Mononuclear cell (primary cell): Measurements from ENCODE around the gene CHCHD6. TPM values are rescaled to one million over a fixed set of nuclear protein-coding genes. Genes with fewer than 3 reads are reported as not detected.

Experiments used
- H3K27me3 ChIP-seq: 2 replicates; pipeline ENCODE4 v1.6.0; 2011; ENCODE audit warnings: low read length, control low read depth; ENCODE audit not compliant: insufficient read depth
- H3K4me1 ChIP-seq: 2 replicates; pipeline ENCODE4 v1.5.1; 2011; ENCODE audit warnings: mild to moderate bottlenecking, low read length, control low read depth; ENCODE audit not compliant: insufficient read depth
- H3K4me3 ChIP-seq: 2 replicates; pipeline ENCODE4 v1.5.1; 2011; ENCODE audit warnings: mild to moderate bottlenecking, low read length, moderate library complexity
- H3K9me3 ChIP-seq: 2 replicates; pipeline ENCODE4 v1.5.1; 2011; ENCODE audit warnings: low read depth, mild to moderate bottlenecking, control low read depth, low read length
- total RNA-seq: library from RNA; depleted of rRNA; stranded (reverse); fragments of >200 nt; gene quantifications from one replicate; pipeline ENCODE4 v1.2.3, GENCODE V29; 2012

Gene CHCHD6
- total RNA-seq, 1 donor: 3.4 TPM

DNA sequence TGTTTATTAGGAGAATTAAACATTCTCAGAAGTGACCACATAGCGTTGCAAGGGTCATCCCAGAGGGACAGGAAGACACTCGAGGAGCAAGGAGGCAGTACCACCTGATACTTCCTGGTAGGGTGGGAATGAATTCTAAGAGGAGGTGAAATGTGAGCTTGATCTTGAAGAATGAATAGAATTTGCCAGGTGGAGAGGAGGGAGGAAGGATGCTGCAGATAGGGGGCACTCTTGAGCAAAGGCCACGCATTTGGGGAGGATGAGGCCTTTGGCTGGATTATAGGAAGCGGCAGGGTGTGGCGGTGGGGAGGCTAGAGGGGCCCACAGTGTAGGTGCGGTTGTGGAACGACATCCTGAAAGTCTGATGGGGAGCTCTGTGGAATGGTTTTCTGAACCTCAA, 33.5 kb downstream of the CHCHD6 start:
- Histone ChIP-seq H3K27me3 (no peaks in the 10 kb centered on the region), H3K4me3 (no peak overlapping the region), H3K4me1 (no peaks in the 10 kb centered on the region), H3K9me3 (no peaks in the 10 kb centered on the region)

DNA sequence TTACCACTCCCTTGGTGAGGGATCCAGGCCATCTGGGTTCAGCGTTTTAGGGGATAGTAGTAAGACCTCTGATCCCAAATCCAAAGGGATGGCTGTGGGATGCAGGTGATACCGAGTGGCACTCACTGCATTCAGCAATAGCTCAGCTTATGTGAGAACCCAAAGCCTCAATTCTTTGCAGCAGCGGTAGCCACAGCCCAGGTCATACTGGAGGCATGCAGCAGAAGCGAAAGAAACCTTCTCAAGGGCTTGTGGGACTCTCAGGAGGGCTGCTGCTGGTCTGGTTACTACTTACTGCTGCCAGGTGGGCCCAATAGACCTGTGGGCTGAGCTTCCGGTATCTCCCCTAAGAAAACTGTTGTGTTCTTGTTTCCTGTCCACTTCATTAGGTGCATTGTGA, 38.0 kb downstream of the CHCHD6 start:
- Histone ChIP-seq H3K27me3 (no peaks in the 10 kb centered on the region), H3K4me3 (no peak overlapping the region), H3K9me3 (no peaks in the 10 kb centered on the region), H3K4me1 (no peaks in the 10 kb centered on the region)

DNA sequence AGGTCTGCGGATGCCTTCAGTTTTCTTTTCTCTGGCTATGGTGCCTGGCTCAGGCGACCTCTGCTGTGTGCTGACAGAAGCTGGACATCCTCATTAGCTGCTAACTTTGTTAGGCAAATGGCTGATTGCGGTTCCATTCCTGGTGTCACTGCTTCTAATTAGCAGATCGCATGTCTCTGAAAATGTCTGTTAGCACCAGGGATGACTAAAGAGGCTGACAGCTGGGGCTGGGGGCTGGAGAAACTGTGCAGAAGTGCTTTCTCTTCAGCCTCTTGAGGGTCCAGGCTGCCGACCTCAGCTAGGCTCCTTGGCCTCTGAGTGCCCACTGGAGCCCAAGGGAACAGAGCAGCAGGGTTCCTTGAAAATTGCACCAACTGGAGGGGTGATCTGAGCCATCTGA, 39.3 kb downstream of the CHCHD6 start:
- H3K4me3 ChIP-seq: no peak overlapping the region
- H3K27me3 ChIP-seq: no peaks in the 10 kb centered on the region
- no peaks in the 10 kb centered on the region for H3K9me3 ChIP-seq
- no peaks in the 10 kb centered on the region for H3K4me1 ChIP-seq

DNA sequence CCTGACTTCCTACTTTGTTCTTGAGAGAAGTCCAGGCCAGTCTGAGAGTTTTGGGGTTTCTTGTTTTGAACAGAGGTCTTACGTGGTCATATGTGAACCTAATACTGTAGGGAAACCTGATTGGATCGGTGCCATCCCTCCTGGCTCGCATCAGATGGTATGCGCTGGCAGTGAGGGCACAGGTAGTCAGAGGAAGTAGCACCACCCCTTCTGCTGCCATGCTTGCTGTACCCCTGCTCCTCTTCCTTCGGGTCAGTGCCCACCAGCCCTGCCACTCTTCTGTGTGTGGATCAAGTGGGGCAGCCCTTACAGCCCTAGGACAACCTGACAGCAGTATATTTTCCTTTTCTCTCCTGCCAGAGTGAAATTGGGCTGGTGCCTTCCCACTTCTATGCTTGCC, 39.7 kb downstream of the CHCHD6 start:
- Histone ChIP-seq H3K4me3 (no peak overlapping the region), H3K9me3 (no peaks in the 10 kb centered on the region), H3K4me1 (no peaks in the 10 kb centered on the region), H3K27me3 (no peaks in the 10 kb centered on the region)

DNA sequence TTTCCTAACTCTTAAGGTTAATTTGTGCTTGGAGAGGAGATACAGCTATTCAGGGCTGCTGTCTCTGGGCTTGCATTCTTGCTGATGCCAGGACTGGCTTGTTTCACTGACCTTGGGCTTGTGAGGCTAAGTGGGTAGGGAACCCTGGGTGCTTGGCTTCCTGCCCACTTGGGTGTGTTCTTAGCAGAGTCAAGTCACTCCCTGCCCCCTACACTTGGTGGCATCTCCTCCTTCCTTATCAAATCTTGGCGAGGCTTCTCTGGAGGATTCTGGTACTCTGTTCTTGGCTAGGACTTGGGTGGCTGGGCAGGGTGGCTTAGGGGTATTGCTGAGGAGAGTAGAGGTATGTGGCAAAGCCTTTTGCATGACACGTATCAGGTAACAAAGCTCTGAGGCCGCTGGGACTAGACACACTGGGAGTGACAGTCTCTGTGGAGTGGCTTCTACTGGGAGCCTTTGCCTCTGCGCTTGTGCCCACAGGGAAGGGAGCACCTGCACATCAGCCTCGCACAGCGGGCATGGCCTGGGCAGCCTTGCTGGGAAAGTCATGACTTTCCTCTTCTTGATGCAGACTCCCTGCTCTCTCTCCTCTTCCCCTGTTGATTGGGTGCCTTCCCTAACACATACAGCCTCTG, 41.8 kb downstream of the CHCHD6 start:
- Histone ChIP-seq H3K4me3 (no peak overlapping the region), H3K9me3 (no peaks in the 10 kb centered on the region), H3K4me1 (no peaks in the 10 kb centered on the region), H3K27me3 (no peaks in the 10 kb centered on the region)

DNA sequence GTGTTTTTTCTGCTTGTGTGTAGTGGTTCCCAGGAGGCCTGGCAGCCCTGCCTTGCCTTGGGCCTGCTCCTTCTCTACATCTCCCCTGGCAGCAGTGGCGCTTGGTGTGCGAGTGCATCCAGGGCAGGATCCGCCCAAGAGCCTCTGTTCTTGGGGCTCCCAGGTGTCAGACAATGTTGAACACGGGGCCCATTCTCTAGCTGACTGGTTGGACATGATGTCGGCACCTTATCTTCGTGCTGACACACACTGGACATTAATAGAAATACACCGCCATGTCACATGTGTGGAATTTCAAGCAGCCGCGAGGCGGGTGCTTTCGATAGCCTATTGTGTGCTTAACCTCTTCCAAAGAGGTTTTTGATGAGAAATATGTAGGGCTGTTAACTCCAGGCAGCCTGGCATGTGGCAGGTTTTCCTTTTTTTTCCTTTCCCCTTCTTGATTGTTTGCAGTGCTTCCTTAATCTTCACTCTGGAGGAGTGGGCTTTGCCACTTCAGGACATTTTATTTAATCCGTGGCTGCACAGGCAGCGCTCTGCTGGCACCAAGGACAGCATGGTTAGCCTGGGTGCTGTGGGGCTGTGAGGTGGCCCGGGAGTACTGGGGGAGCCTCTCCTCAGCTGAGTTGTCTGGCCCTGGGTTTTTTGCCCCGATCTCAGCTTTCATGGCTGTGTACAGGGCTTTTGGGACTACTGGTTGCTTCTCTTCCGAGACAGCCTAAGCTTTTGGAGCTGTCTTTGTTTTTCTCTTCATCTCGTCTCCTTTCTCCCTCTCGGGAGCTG, 42.5 kb downstream of the CHCHD6 start:
- Histone ChIP-seq H3K4me1 (no peaks in the 10 kb centered on the region), H3K4me3 (no peak overlapping the region)

DNA sequence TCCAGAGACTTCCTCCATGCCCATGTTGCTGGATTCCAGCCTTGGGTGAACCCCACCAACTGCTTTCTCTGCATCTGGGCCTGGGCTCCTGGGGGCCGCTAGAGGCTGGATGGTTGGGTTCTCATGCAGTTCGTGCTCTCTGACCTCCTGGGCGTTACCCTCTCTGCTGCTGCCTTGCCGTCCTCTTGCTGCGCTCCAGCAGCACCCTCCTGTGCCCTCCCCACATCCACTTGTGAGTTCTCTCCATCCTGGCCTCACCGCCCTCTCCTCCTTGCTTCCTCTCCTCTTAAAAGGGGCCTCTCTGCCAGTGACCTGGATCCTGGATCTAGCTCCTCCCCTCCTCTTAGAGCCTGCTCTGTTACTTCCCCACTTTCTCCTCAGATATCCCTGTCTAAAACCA, 43.7 kb downstream of the CHCHD6 start:
- Histone ChIP-seq H3K9me3 (no peaks in the 10 kb centered on the region), H3K4me3 (no peak overlapping the region), H3K4me1 (no peaks in the 10 kb centered on the region), H3K27me3 (no peaks in the 10 kb centered on the region)

More for the DNA sequence above, 42.5 kb downstream of the CHCHD6 start:
- no peaks in the 10 kb centered on the region for H3K27me3 ChIP-seq
- H3K9me3 ChIP-seq: no peaks in the 10 kb centered on the region

DNA sequence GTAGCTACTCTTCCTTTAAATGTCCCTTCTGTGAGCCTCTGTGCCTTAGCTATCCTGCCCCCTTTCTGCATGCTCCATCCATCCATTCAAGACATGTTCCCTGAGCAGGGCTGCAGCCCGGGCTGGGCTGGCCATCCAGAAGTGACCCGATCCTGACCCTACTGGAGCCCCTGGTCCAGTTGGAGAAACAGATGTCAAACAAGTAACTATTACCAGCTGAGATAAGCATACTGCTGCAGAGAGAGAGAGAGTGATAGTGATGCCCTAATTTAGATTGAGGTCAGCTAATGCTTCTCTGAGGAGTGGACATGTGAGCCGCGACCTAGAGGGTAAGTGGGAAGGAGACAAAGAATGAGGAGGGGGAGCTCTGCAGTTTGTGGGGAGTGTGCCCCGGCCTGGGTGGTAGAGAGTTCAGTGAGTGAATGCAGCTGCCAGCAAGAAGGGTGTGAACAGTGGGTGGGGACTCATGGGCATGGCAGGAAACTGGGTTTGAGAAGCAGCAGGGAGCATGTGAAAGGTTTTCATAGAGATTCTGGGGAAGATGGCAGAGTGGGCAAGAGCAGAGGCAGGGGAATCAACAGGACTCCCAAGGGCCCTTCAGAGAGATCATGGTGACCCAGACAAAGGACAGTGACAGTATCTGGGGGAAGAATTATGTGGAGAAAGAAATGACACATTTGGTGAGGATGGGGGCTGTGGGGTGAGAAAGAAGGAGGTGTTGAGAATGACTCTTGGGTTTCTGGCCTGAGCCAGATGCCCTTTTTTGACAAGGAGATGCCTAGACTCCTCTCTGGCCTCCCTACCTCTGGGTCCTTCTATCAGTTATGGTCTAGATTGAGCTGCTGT, 44.9 kb downstream of the CHCHD6 start:
- Histone ChIP-seq H3K4me3 (no peak overlapping the region), H3K4me1 (no peaks in the 10 kb centered on the region), H3K9me3 (no peaks in the 10 kb centered on the region), H3K27me3 (no peaks in the 10 kb centered on the region)

DNA sequence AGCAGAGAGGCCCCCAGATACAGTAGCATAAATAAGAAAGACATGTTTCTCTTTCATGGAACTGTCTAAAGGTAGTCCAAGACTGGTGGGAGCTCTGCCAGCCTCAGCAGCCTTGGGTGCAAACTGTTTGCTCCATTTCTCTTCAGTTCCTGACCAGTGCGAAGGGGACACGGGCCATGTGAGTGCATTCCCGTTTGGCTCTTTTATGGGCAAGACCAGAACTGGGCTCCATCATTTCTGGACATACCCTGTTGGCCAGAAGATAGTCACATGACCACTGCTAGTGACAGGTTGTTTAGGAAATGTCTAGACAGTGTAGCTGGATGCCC, 45.5 kb downstream of the CHCHD6 start:
- H3K4me3 ChIP-seq: no peak overlapping the region
- H3K4me1 ChIP-seq: no peaks in the 10 kb centered on the region
- H3K9me3 ChIP-seq: no peaks in the 10 kb centered on the region
- H3K27me3 ChIP-seq: no peaks in the 10 kb centered on the region

DNA sequence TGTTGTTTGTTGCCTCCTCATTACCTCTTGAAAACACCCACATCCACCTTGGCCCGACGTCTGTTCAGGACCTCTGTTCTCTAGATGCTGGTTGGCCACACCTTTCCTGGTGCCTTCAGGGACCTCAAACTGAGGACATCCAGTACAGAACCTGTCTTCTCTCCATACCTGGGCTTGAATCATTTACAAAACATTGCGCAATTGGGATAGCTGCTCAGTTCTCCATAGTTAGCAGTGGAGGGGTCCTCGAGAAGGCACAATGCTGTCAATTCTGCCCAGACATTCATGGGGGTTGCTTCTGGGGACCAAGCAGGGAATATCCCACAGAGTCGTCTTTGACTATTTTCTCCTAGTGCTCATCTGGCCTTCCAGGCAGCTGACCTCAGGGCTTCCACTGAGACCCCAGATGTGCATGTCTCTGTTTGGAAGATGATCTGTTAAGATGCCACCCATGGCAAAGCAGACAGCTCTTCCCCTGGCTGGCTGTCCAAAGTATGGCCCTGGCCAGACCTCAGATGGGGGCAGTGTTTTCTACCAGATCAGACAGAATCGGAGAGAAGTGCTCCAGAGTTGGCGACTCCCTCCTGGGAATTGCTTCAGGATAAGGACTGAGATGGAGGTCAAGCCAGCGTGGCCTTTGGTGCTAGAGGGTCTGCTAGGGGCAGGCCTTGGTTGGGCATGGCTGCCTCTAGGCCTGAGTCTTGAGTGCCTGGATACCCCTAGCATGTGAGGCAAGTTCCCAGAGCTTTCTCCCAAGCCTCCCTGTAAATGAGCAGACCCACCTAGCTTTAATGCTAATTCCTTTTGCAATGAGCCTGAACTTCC, 46.1 kb downstream of the CHCHD6 start:
- H3K27me3 ChIP-seq: no peaks in the 10 kb centered on the region
- H3K4me3 ChIP-seq: no peak overlapping the region
- H3K4me1 ChIP-seq: no peaks in the 10 kb centered on the region
- H3K9me3 ChIP-seq: no peaks in the 10 kb centered on the region

DNA sequence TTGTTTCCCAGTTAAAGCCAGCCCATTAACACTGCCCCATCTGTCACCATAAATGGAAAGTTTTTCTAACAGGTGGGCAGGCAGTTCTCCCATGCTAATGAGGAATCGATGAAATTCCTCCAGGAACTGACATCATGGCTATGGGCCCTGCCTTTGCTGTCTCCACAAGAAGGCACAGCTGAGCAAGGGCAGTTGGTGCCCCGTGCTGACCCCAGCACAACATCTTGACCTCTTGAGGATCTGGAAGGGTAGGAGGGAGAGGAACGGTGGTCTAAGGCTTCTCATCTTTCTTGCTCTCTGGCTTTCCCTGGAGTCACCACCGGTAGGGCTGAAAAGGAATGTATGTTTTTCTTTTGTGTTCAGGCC, 46.7 kb downstream of the CHCHD6 start:
- H3K9me3 ChIP-seq: no peaks in the 10 kb centered on the region
- no peaks in the 10 kb centered on the region for H3K27me3 ChIP-seq
- H3K4me3 ChIP-seq: no peak overlapping the region
- no peaks in the 10 kb centered on the region for H3K4me1 ChIP-seq

DNA sequence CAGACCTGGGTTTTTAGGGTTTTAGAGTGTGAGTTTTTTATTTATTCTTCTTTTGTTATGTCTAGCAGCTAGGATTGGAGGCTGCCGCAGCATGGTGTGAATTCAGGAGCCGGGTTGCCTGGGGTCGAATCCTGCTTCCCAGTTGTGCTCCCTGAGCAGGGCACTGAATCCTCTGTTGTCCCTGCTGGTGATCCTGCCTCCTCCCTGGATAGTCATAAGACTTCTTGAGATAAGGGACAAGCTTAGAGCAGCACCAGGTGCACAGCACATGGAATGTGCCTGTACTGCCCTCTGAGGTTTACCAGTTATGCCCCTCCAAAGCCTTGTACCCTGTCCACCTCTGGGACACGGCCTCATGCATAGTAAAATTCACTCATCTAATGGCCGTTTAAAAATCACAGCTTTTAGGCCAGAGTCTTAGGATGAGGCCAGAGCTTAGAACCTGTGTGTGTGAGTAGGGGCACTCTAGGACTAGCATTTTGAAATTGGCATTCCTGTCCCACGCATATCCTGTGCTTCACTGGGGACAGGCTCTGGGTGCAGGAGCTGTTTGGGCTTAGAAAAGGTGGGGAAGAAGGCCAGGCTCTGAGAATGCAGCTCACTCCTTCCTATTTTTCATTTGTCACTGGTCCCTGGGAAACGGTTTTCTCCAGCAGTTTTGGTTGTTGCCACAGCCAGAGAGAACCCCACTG, 47.7 kb downstream of the CHCHD6 start:
- H3K4me1 ChIP-seq: no peaks in the 10 kb centered on the region
- no peak overlapping the region for H3K4me3 ChIP-seq
- H3K27me3 ChIP-seq: no peaks in the 10 kb centered on the region
- no peaks in the 10 kb centered on the region for H3K9me3 ChIP-seq

DNA sequence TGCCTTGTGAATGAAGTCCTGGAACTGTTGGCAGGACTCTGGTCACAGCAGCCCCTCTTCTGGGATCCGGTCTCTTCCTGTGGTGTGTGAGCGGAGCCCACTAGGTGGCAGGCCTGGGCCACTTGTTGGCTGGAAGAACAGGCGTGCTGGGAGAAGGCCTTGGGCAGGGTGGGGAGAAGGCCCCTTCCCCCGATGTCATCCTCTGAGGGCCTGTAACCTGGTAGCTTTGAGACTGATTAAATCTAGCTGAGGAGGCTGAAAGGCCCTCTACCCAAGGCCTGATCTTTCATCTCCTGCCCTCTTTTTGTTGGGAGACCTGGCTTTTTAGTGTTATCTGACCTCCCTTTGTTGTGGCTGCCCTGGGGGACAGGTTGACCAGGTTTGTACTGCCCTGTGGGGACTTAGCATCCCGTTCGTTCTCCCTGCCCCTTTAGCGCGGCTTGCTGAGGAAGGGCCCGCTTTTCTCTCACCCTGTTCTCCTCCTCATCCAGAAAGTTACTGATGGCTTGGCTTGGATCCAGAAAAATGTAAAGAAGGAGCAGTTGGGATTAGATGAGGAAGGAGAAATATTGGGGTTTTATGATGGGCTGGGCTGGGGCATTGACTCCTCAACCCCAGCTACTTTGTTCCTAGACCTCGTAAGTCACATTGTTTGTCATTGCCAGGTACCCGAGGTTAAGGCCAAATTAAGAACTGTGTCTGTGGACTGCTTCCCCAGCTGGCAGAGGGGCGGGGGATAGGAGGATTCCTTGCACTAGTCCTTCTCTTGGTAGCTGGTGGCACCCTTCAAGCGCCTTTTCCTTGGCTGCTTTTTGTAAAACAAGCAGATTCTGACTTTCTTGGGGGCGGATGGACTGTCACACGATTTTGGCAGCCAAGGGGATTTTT, 48.5 kb downstream of the CHCHD6 start:
- H3K4me1 ChIP-seq: no peaks in the 10 kb centered on the region
- no peaks in the 10 kb centered on the region for H3K9me3 ChIP-seq
- no peak overlapping the region for H3K4me3 ChIP-seq
- no peaks in the 10 kb centered on the region for H3K27me3 ChIP-seq
